GM13976 (cell line): ENCODE measurements around the gene VARS1.
"Not testable (repeated sequence)": the region's sequence is repeated elsewhere in the genome, so short reads cannot be mapped to it uniquely, and the experiment has no call there.

Source experiments
- DNase-seq: peaks from one replicate; pipeline ENCODE4 v3.0.0; 2012; ENCODE audit warnings: low spot score
- CTCF ChIP-seq: IDR thresholded peaks from 2 replicates; pipeline ENCODE4 v1.5.1; 2012; ENCODE audit warnings: borderline replicate concordance, mild to moderate bottlenecking; ENCODE audit not compliant: insufficient read depth; ENCODE audit errors: extremely low read depth, missing control alignments, control extremely low read depth
- in situ Hi-C: fragments of 300-500 bp; cut with MboI; formaldehyde crosslinking; loops from one replicate; pipeline ENCODE4 v1.12.0; 2022; ENCODE audit warnings: low sequenced_read_pairs, mixed read lengths, inconsistent platforms; ENCODE audit not compliant: unreplicated experiment

Gene VARS1

GRCh38 chr6:31829633-31830283 lies 34.2 kb upstream of the VARS1 start:
- in situ Hi-C loops = no loop called here
- peak; percentile 19 for TF ChIP-seq CTCF
- DNase-seq = peak; percentile 43

DNA sequence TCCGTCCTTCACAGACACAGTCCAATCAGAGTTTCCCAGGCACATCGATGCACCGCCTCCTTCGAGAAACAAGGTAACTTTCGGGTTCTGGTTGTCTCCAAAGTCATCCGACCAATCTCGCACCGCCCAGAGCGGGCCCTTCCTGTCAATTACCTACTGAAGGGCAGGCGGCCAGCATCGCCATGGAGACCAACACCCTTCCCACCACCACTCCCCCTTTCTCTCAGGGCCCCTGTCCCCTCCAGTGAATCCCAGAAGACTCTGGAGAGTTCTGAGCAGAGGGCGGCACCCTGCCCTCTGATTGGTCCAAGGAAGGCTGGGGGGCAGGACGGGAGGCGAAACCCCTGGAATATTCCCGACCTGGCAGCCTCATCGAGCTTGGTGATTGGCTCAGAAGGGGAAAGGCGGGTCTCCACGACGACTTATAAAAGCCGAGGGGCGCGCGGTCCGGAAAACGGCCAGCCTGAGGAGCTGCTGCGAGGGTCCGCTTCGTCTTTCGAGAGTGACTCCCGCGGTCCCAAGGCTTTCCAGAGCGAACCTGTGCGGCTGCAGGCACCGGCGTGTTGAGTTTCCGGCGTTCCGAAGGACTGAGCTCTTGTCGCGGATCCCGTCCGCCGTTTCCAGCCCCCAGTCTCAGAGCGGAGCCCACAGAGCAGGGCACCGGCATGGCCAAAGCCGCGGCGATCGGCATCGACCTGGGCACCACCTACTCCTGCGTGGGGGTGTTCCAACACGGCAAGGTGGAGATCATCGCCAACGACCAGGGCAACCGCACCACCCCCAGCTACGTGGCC lies 31.9 kb upstream of the VARS1 start, which contains the start of gene HSPA1B:
TSS of gene HSPA1B (plus strand) at position 453 of the 794 bp plus-strand sequence. CDS start at position 666, 213 bp downstream.
- no peak for TF ChIP-seq CTCF
- in situ Hi-C loops = no loop called here
- DNase-seq = peak; percentile 95

DNA sequence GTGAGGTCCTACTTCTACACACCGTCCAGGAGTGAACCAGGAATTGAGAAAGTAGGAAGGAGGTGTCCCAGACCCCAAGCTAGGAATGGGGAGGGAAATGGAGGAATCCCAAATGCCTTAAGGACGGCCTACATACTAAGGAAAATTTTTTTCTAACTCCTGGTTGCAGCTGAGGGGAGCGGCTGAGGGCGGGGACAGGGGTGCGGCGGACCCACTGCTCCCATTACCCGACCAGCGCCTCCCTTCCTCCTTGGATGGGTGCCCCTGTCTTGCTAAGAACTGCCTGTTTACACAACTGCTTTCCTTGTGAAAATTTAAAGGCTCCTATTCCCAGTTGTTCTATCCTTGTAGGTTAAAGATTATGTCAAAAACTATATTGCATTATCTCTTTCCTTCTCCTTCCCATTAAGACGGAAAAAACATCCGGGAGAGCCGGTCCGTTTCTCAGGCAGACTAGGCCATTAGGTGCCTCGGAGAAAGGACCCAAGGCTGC lies 31.3 kb upstream of the VARS1 start:
- TF ChIP-seq CTCF = no peak
- peak; percentile 64 for DNase-seq
- in situ Hi-C loops = no loop called here

DNA sequence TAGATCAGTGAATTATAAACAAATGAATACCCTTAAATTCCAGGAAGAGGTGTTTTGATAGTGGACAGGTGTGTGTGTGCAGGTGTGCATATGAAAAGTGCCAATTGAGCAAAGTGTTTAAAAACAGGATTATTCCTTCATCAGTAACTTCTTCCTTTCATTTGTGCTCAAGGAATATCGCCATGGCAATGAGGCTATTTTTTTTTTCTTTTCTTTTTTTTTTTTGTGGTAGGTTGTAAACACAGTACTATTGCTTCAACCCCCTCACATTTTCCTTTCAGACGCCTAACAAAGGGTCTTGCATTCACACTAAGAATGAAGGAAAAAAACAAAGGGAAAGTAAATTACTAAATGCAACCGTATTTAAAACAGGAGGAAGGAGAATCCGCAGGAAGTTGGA lies 30.0 kb upstream of the VARS1 start:
- no peak for DNase-seq
- no peak for TF ChIP-seq CTCF
- in situ Hi-C loops = no loop called here

- in situ Hi-C loops, DNase-seq: not testable (repeated sequence)
Measured at GRCh38 chr6:31823592-31824196, 28.1 kb upstream of the VARS1 start.

DNA sequence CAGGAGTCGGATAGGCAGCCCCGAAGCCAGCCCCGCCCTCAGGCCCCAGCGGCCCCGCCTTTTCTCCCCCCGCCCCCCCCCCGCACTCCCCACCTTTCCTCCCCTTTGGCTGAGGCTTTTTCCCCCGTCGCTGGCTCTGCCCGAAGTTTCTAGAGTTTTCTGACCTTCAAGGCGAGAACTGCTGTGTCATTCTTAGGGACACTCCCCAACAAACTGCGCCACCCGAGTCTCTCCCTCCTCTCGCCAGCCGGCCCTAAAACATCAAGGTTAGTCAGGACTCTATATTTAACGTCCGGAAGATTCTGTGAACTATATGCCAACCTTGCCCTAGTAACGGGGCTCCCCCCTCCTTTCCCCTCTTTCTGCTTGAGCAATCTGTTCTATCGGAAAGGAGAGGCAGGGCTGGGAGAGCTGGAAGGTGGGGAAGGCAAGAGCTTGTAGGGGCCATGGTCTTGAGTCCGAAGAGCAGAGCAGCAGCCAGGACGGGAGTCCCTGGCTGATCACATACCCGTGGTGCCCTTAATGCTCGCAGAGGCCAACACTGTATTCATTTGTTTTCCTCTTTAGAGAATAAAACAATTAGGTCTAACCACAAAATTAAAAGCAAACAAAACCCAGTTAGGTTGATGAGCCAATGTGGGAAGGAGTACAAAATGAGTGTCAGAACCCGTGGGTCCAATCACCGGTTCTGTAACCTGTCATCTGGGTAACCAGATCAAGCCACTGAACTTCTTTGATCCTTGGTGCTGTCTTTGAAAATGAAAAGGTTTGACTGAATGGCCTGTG lies 26.7 kb upstream of the VARS1 start:
- no peak for TF ChIP-seq CTCF
- DNase-seq = peak; percentile 72
- in situ Hi-C loops = no loop called here
